ENCODE results near the gene RPS21.

GRCh38 chr20:62377064-62377461 is 9.8 kb upstream of the RPS21 start:
- TF ChIP-seq CTCF (IDR thresholded peaks at IDR 0.05) (no peak), EP300 (IDR thresholded peaks at IDR 0.05) (no peak)
